SK-N-SH treated with all-trans-retinoic acid at 6 μM for 48 hours (cell line): ENCODE results near the gene FGF22.

Experiments
- BACH2 ChIP-seq: fragments of 250-450 bp; sonication (Bioruptor Pico); IDR thresholded peaks from 2 replicates; pipeline ENCODE4 v1.9.0; 2021; ENCODE audit warnings: mild to moderate bottlenecking, borderline replicate concordance
- CSDC2 ChIP-seq: fragments of 250-450 bp; sonication (Bioruptor Pico); IDR thresholded peaks from 2 replicates; pipeline ENCODE4 v1.5.0; 2020; ENCODE audit warnings: mild to moderate bottlenecking, moderate library complexity
- GLIS3 ChIP-seq: fragments of 250-450 bp; sonication (Bioruptor Pico); IDR thresholded peaks from 2 replicates; pipeline ENCODE4 v1.5.0; 2020; ENCODE audit warnings: mild to moderate bottlenecking, moderate library complexity
- PPARA ChIP-seq: fragments of 250-450 bp; sonication (Bioruptor Pico); IDR thresholded peaks from 2 replicates; pipeline ENCODE4 v1.5.0; 2020; ENCODE audit warnings: mild to moderate bottlenecking, borderline replicate concordance
- RARB ChIP-seq: fragments of 250-450 bp; sonication (Bioruptor Pico); IDR thresholded peaks from 2 replicates; pipeline ENCODE4 v1.8.0; 2021; ENCODE audit warnings: mild to moderate bottlenecking, moderate library complexity
- TCF4 ChIP-seq: fragments of 250-450 bp; sonication (Bioruptor Pico); IDR thresholded peaks from 2 replicates; pipeline ENCODE4 v1.8.0; 2021; ENCODE audit warnings: mild to moderate bottlenecking, moderate library complexity, borderline replicate concordance
- TSHZ2 ChIP-seq: fragments of 250-450 bp; sonication (Bioruptor Pico); IDR thresholded peaks from 2 replicates; pipeline ENCODE4 v1.5.0; 2020; ENCODE audit warnings: mild to moderate bottlenecking, moderate library complexity
- ZC3H10 ChIP-seq: fragments of 250-450 bp; sonication (Bioruptor Pico); IDR thresholded peaks from 2 replicates; pipeline ENCODE4 v1.5.1; 2021; ENCODE audit warnings: mild to moderate bottlenecking, moderate library complexity
- ZFP3 ChIP-seq: fragments of 250-450 bp; sonication (Bioruptor Pico); IDR thresholded peaks from 2 replicates; pipeline ENCODE4 v1.5.0; 2020; ENCODE audit warnings: mild to moderate bottlenecking, moderate library complexity
- ZFP30 ChIP-seq: fragments of 450-650 bp; formaldehyde crosslinking; IDR thresholded peaks from 2 replicates; pipeline ENCODE4 v1.5.0; 2022; ENCODE audit warnings: mild to moderate bottlenecking, moderate library complexity
- ZNF70 ChIP-seq: fragments of 450-650 bp; formaldehyde crosslinking; IDR thresholded peaks from 2 replicates; pipeline ENCODE4 v1.5.0; 2020; ENCODE audit warnings: mild to moderate bottlenecking, moderate library complexity
- TF ChIP-seq, protein P1 (sequence below): fragments of 250-450 bp; sonication (Bioruptor Pico); IDR thresholded peaks from 2 replicates; pipeline ENCODE4 v1.8.0; 2020; ENCODE audit warnings: mild to moderate bottlenecking, moderate library complexity, borderline replicate concordance
- TF ChIP-seq, protein P2 (sequence below): fragments of 250-450 bp; sonication (Bioruptor Pico); IDR thresholded peaks from 2 replicates; pipeline ENCODE4 v1.5.1; 2020; ENCODE audit warnings: low read depth, mild to moderate bottlenecking, moderate library complexity

DNA sequence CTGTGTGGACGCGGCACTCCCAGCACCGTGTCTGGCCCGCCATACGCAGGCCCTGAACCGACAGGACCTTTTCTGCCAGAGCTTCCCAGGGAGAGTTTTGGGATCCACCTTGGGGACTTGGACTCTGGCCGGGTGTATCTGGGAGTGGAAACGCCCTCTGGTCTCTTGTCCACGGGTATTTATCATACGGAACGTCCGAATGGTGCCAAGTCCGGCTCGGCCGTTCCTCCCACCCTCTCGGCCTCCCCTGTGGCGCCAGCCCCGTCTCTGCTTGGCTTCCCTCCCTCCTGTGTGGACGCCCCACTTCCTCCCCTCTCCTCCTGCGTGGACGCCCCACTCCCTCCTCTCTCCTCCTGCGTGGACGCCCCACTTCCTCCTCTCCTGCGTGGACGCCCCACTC is 37.9 kb upstream of the FGF22 start:
- TF ChIP-seq ZFP30: no peak
- TF ChIP-seq, protein P1, sequence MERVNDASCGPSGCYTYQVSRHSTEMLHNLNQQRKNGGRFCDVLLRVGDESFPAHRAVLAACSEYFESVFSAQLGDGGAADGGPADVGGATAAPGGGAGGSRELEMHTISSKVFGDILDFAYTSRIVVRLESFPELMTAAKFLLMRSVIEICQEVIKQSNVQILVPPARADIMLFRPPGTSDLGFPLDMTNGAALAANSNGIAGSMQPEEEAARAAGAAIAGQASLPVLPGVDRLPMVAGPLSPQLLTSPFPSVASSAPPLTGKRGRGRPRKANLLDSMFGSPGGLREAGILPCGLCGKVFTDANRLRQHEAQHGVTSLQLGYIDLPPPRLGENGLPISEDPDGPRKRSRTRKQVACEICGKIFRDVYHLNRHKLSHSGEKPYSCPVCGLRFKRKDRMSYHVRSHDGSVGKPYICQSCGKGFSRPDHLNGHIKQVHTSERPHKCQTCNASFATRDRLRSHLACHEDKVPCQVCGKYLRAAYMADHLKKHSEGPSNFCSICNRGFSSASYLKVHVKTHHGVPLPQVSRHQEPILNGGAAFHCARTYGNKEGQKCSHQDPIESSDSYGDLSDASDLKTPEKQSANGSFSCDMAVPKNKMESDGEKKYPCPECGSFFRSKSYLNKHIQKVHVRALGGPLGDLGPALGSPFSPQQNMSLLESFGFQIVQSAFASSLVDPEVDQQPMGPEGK (CRISPR knock-in tag): no peak
- no peak for TF ChIP-seq TCF4 (CRISPR knock-in tag)
- no peak for TF ChIP-seq GLIS3 (CRISPR knock-in tag)
- no peak for TF ChIP-seq PPARA (CRISPR knock-in tag)
- TF ChIP-seq BACH2 (CRISPR knock-in tag): no peak
- TF ChIP-seq, protein P2, sequence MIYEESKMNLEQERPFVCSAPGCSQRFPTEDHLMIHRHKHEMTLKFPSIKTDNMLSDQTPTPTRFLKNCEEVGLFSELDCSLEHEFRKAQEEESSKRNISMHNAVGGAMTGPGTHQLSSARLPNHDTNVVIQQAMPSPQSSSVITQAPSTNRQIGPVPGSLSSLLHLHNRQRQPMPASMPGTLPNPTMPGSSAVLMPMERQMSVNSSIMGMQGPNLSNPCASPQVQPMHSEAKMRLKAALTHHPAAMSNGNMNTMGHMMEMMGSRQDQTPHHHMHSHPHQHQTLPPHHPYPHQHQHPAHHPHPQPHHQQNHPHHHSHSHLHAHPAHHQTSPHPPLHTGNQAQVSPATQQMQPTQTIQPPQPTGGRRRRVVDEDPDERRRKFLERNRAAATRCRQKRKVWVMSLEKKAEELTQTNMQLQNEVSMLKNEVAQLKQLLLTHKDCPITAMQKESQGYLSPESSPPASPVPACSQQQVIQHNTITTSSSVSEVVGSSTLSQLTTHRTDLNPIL (CRISPR knock-in tag): no peak
- TF ChIP-seq ZNF70 (CRISPR knock-in tag): no peak
- TF ChIP-seq CSDC2 (CRISPR knock-in tag): no peak
- TF ChIP-seq ZC3H10 (CRISPR knock-in tag): no peak
- no peak for TF ChIP-seq ZFP3
- no peak for TF ChIP-seq TSHZ2 (CRISPR knock-in tag)
- no peak for TF ChIP-seq RARB (CRISPR knock-in tag)
